H1 (cell line): ENCODE measurements around the gene TLL2. TPM values are rescaled to one million over a fixed set of nuclear protein-coding genes. Genes with fewer than 3 reads are reported as not detected.

Source experiments
- CTCF ChIA-PET: fragments of 300-600 bp; sonication (Branson Sonifier 250); formaldehyde crosslinking; loops from one replicate; lab custom pipeline; 2021; ENCODE audit not compliant: partially characterized antibody; lab: Charles Lee
- POLR2A ChIA-PET: fragments of 300-600 bp; sonication (Branson Sonifier 250); formaldehyde crosslinking; loops from one replicate; lab custom pipeline; 2021; ENCODE audit warnings: inconsistent platforms; ENCODE audit not compliant: partially characterized antibody; lab: Charles Lee
- DNase-seq, 2 experiments: peaks; one replicate each; pipeline versions ENCODE4 v3.0.0 to v3.0.0-alpha.2; 2010 to 2022; ENCODE audit warnings: low spot score in 2 of 2, low read depth in 1 of 2, mixed read lengths in 1 of 2
- FAIRE-seq: peaks from 2 replicates; lab custom pipeline; 2011; peaks lifted over from hg19 to GRCh38; lab: Jason Lieb, UNC
- H2AFZ ChIP-seq: 2 replicates; pipeline ENCODE4 v1.8.1; 2012; ENCODE audit warnings: low read length, inconsistent platforms
- H2AK5ac ChIP-seq: 2 replicates; pipeline ENCODE4 v1.6.1; 2013; ENCODE audit warnings: low read depth, low read length
- H2BK120ac ChIP-seq: replicated peaks from 2 replicates; pipeline ENCODE3; 2013; ENCODE audit warnings: low read depth, low read length, inconsistent platforms
- H2BK12ac ChIP-seq: 2 replicates; pipeline ENCODE4 v1.6.1; 2013; ENCODE audit warnings: low read depth, low read length
- H2BK15ac ChIP-seq: 2 replicates; pipeline ENCODE4 v1.6.1; 2013; ENCODE audit warnings: low read length
- H2BK20ac ChIP-seq: 2 replicates; pipeline ENCODE4 v1.6.1; 2013; ENCODE audit warnings: low read length
- H2BK5ac ChIP-seq: 2 replicates; pipeline ENCODE4 v1.6.1; 2013; ENCODE audit warnings: low read depth, low read length
- H3K14ac ChIP-seq: 2 replicates; pipeline ENCODE4 v1.6.1; 2013; ENCODE audit warnings: inconsistent platforms; ENCODE audit not compliant: insufficient read length
- H3K18ac ChIP-seq: 2 replicates; pipeline ENCODE4 v1.6.1; 2013; ENCODE audit warnings: low read length; ENCODE audit errors: extremely low read depth
- H3K23ac ChIP-seq: 2 replicates; pipeline ENCODE4 v1.6.1; 2013; ENCODE audit warnings: inconsistent platforms; ENCODE audit not compliant: insufficient read length
- H3K23me2 ChIP-seq: 2 replicates; pipeline ENCODE4 v1.6.1; 2013; ENCODE audit warnings: low read depth, low read length
- H3K27ac ChIP-seq: 2 replicates; pipeline ENCODE4 v1.6.1; 2011; ENCODE audit warnings: low read depth, low read length, inconsistent platforms
- H3K27me3 ChIP-seq, 4 experiments: replicated peaks in 1 of 4; 1 replicate in 1 of 4; 2 replicates in 3 of 4; pipeline versions ENCODE4 v1.6.1 to v1.8.1; 2011 to 2013; ENCODE audit warnings: low read length in 3 of 4, mild to moderate bottlenecking in 3 of 4, inconsistent platforms in 2 of 4, mixed read lengths in 2 of 4, moderate library complexity in 1 of 4; ENCODE audit not compliant: control insufficient read depth in 3 of 4, insufficient read depth in 3 of 4; ENCODE audit errors: extremely low read depth in 1 of 4
- H3K36me3 ChIP-seq, 4 experiments: 2 replicates each; pipeline versions ENCODE4 v1.6.1 to v1.8.1; 2011 to 2013; ENCODE audit warnings: mild to moderate bottlenecking in 4 of 4, low read length in 3 of 4, moderate library complexity in 2 of 4, control low read depth in 1 of 4, inconsistent platforms in 1 of 4; ENCODE audit not compliant: insufficient read depth in 4 of 4, control insufficient read depth in 2 of 4
- H3K4ac ChIP-seq: replicated peaks from 2 replicates; pipeline ENCODE3; 2013; ENCODE audit warnings: low read length, low read depth, mixed read lengths, inconsistent platforms; ENCODE audit not compliant: insufficient read length
- H3K4me1 ChIP-seq, 4 experiments: replicated peaks in 1 of 4; 1 replicate in 1 of 4; 2 replicates in 3 of 4; pipeline versions ENCODE4 v1.6.1 to v1.8.1; 2011 to 2013; ENCODE audit warnings: low read length in 3 of 4, inconsistent platforms in 2 of 4, mixed read lengths in 1 of 4; ENCODE audit not compliant: insufficient read depth in 4 of 4, control insufficient read depth in 3 of 4
- H3K4me2 ChIP-seq, 2 experiments: 2 replicates each; pipeline versions ENCODE4 v1.6.1 to v1.8.1; 2011 to 2013; ENCODE audit warnings: low read depth in 2 of 2, low read length in 2 of 2, control low read depth in 1 of 2, inconsistent platforms in 1 of 2, mild to moderate bottlenecking in 1 of 2; ENCODE audit not compliant: insufficient read depth in 1 of 2
- H3K4me3 ChIP-seq, 4 experiments: fragments of 200-600, 300-600 bp in 1 of 4; sonication (generic), shearing (Covaris generic), sonication (Bioruptor Twin) in 1 of 4; 2 replicates each; pipeline versions ENCODE4 v1.5.1 to v1.8.1; 2011 to 2016; ENCODE audit warnings: low read length in 4 of 4, low read depth in 3 of 4, control low read depth in 2 of 4, inconsistent platforms in 2 of 4, mild to moderate bottlenecking in 2 of 4, mixed read lengths in 1 of 4, moderate library complexity in 1 of 4; ENCODE audit not compliant: insufficient read depth in 2 of 4; ENCODE audit errors: extremely low read depth in 1 of 4
- H3K56ac ChIP-seq: replicated peaks from 2 replicates; pipeline ENCODE3; 2013; ENCODE audit warnings: low read depth, mild to moderate bottlenecking, mixed read lengths, low read length, inconsistent platforms; ENCODE audit not compliant: insufficient read length
- H3K79me1 ChIP-seq: 2 replicates; pipeline ENCODE4 v1.6.1; 2013; ENCODE audit warnings: low read depth, low read length, control low read depth
- H3K79me2 ChIP-seq, 2 experiments: 2 replicates each; pipeline versions ENCODE4 v1.6.1 to v1.8.1; 2012 to 2013; ENCODE audit warnings: low read length in 2 of 2, mild to moderate bottlenecking in 2 of 2, inconsistent platforms in 1 of 2; ENCODE audit not compliant: insufficient read depth in 2 of 2, control insufficient read depth in 1 of 2
- H3K9ac ChIP-seq, 4 experiments: replicated peaks in 1 of 4; 1 replicate in 1 of 4; 2 replicates in 3 of 4; pipeline versions ENCODE4 v1.6.1 to v1.8.1; 2011 to 2013; ENCODE audit warnings: low read depth in 3 of 4, low read length in 3 of 4, control low read depth in 2 of 4, mild to moderate bottlenecking in 2 of 4, moderate library complexity in 2 of 4, inconsistent platforms in 1 of 4; ENCODE audit errors: extremely low read depth in 1 of 4
- H3K9me3 ChIP-seq, 2 experiments: 2 replicates each; pipeline versions ENCODE4 v1.6.1 to v1.8.1; 2012 to 2013; ENCODE audit warnings: mild to moderate bottlenecking in 2 of 2, moderate library complexity in 2 of 2, control low read depth in 1 of 2, inconsistent platforms in 1 of 2, low read depth in 1 of 2, low read length in 1 of 2, mixed read lengths in 1 of 2; ENCODE audit not compliant: insufficient read depth in 2 of 2
- H4K20me1 ChIP-seq, 2 experiments: replicated peaks in 1 of 2; 2 replicates each; pipeline versions ENCODE3 to v1.8.1; 2011 to 2013; ENCODE audit warnings: inconsistent platforms in 2 of 2, low read length in 2 of 2, mild to moderate bottlenecking in 1 of 2; ENCODE audit not compliant: insufficient read depth in 2 of 2, control insufficient read depth in 1 of 2
- H4K5ac ChIP-seq: 2 replicates; pipeline ENCODE4 v1.6.1; 2013; ENCODE audit warnings: low read length, low read depth, mixed read lengths, inconsistent platforms; ENCODE audit not compliant: insufficient read length
- H4K8ac ChIP-seq: 2 replicates; pipeline ENCODE4 v1.8.0; 2013; ENCODE audit warnings: mild to moderate bottlenecking, moderate library complexity, low read length, inconsistent platforms; ENCODE audit not compliant: insufficient read depth; ENCODE audit errors: extremely low read depth
- H4K91ac ChIP-seq: replicated peaks from 2 replicates; pipeline ENCODE3; 2013; ENCODE audit warnings: low read length, mixed read lengths, inconsistent platforms; ENCODE audit not compliant: insufficient read length
- HDAC6 ChIP-seq: IDR thresholded peaks from one replicate; pipeline ENCODE4 v1.7.1; 2012; ENCODE audit warnings: low read depth, mild to moderate bottlenecking, inconsistent platforms, low read length, moderate library complexity
- SAP30 ChIP-seq: fragments of 300-600 bp; sonication (generic); IDR thresholded peaks from 2 replicates; pipeline ENCODE4 v1.7.1; 2012; ENCODE audit warnings: low read length, moderate library complexity, mild to moderate bottlenecking, inconsistent platforms; ENCODE audit not compliant: insufficient read depth, insufficient replicate concordance
- WGBS, 2 experiments: shearing (Covaris generic) in 1 of 2; methylation state at CpG; one replicate each; pipeline versions ENCODE4 v1.1.6 to v1.1.7; 2013 to 2015; ENCODE audit warnings: low lambda C conversion rate in 2 of 2, mixed read lengths in 2 of 2, inconsistent platforms in 1 of 2, low coverage in 1 of 2, missing lambda C conversion rate in 1 of 2; ENCODE audit not compliant: insufficient replicate concordance in 2 of 2, insufficient coverage in 1 of 2, insufficient read length in 1 of 2; ENCODE audit errors: extremely low coverage in 1 of 2, missing lambda C conversion rate in 1 of 2; 5-methylcytosine and 5-hydroxymethylcytosine counted together
- polyA plus RNA-seq, 7 experiments: library from polyadenylated mRNA; depleted of rRNA in 3 of 7; stranded (reverse) in 5 of 7; unstranded in 2 of 7; fragments of >200 nt in 5 of 7; fragments of 200-250 nt in 2 of 7; gene quantifications; 1 replicate in 5 of 7; 2 replicates in 1 of 7; 4 replicates in 1 of 7; pipeline versions ENCODE4 v1.2.1 to v1.2.3, GENCODE V29; 2011 to 2013; ENCODE audit warnings: missing spikeins in 2 of 7, mixed read lengths in 2 of 7
- total RNA-seq: library from RNA; stranded (reverse); fragmentation: NEBNext Ultra II Directional; extraction: Animal tissue kit (Norgen Biotek cat#: 25700); gene quantifications from 2 replicates; pipeline ENCODE4 v1.2.1, GENCODE V29; 2021

The TLL2 gene
- total and polyA plus RNA-seq, 2 of the 8 experiments (the other 6 are each of a cell fraction or from before 2014, with no cell fraction given): 2.4 to 3.2 TPM

DNA sequence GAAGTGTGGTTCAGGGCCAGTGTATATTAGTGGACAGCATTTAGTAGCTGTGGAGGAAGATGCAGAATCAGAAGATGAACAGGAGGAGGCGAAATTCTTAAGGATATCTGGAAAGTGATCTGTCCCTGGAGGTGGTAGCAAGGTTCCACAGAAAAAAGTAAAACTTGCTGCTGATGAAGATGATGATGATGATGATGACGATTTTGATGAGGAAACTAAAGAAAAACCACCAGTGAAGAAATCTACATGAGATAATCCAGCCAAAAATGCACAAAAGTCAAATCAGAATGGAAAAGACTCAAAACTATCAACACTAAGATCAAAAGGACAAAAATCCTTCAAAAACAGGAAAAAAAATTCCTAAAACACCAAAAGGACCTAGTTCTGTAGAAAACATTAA lies 46.8 kb upstream of the TLL2 start:
- Histone ChIP-seq H3K56ac (no peak overlapping the region), H4K8ac (no peak overlapping the region), H2BK5ac (no peak overlapping the region), H3K23me2 (peaks cover 3% of the 10 kb centered on the region; the same call in 1 of the 2 replicates), H3K18ac (no peak overlapping the region), H2AFZ (no peak overlapping the region), H3K9ac (no peak overlapping the region), H4K91ac (no peak overlapping the region), H3K27ac (no peak overlapping the region), H4K5ac (no peak overlapping the region), H2BK20ac (no peak overlapping the region), H2AK5ac (no peak overlapping the region), H3K4ac (no peak overlapping the region), H3K14ac (no peak overlapping the region), H2BK120ac (no peak overlapping the region), H2BK12ac (no peak overlapping the region), H3K36me3 (peaks cover 0 to 32% (median 11%) of the 10 kb centered on the region in 4 experiments; a peak in 7 of 8 replicates), H3K4me3 (no peak overlapping the region), H3K27me3 (no peaks in the 10 kb centered on the region), H3K9me3 (no peaks in the 10 kb centered on the region), H3K4me2 (no peak overlapping the region), H4K20me1 (peaks cover 1 to 2% of the 10 kb centered on the region in 2 experiments)
- no peak for DNase-seq
- ChIA-PET POLR2A (no interaction called here), CTCF (interaction anchor here (1.2 kb wide), 1 partner anchor 182 kb away, joined by 4 read pairs; no protein-coding TSS in a partner anchor)
- 81% methylated on average over 2 of the region's 2 CpGs; no CpG with 5 or more reads in 1 of the 2 experiments for WGBS, 2 experiments
- TF ChIP-seq HDAC6: no peak
- TF ChIP-seq SAP30: no peak
- TF ChIP-seq, all 59 proteins: peak for 0
- H3K23ac ChIP-seq: no peak overlapping the region
- no peaks in the 10 kb centered on the region for H3K4me1 ChIP-seq
- H2BK15ac ChIP-seq: no peak overlapping the region
- FAIRE-seq: no peak
- H3K79me2 ChIP-seq: peaks cover 0 to 10% of the 10 kb centered on the region in 2 experiments; a peak in 2 of 4 replicates
- H3K79me1 ChIP-seq: no peaks in the 10 kb centered on the region
